HG02678 (cell line): ENCODE data around the gene MSRB3.
"Not testable (repeated sequence)": the region's sequence is repeated elsewhere in the genome, so short reads cannot be mapped to it uniquely, and the experiment has no call there.

Experiments
- ATAC-seq: cut with Tn5 transposase; IDR thresholded peaks from one replicate; pipeline ENCODE4 v1.9.1; 2021; ENCODE audit warnings: mild to moderate bottlenecking, moderate library complexity; ENCODE audit not compliant: unreplicated experiment

The MSRB3 gene

GRCh38 chr12:65446901-65447300 is 168.4 kb downstream of the MSRB3 start:
- no peak for ATAC-seq

- no peak for ATAC-seq
Observed at GRCh38 chr12:65449400-65449799, 170.9 kb downstream of the MSRB3 start.

GRCh38 chr12:65450625-65451024 is 172.1 kb downstream of the MSRB3 start:
- ATAC-seq = no peak

- no peak for ATAC-seq
Observed at GRCh38 chr12:65454115-65454787, 175.8 kb downstream of the MSRB3 start.

GRCh38 chr12:65457341-65457740 is 178.9 kb downstream of the MSRB3 start:
- ATAC-seq = not testable (repeated sequence)

DNA sequence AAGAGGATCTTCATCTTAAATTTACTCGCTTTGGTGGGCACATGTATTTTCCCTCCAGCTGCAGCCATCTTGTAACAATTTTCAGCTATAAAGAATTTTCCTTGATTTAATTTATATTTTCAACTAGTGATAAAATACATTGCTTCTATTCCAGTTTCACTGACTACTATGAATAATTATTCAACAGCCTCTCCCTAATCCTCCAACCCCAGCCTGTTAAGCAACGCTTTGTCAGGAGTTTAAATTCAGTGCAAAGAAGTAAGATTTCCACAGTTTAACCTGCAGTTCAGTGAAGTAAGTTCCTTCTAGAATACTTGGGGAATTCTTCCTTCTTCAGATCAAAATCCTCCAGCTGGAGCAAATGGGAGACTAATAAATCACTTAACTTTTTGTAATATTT is 180.2 kb downstream of the MSRB3 start:
- no peak for ATAC-seq

- no peak for ATAC-seq
Observed at GRCh38 chr12:65459545-65459944, 181.1 kb downstream of the MSRB3 start.

GRCh38 chr12:65460063-65460462 is 181.6 kb downstream of the MSRB3 start:
- no peak for ATAC-seq

DNA sequence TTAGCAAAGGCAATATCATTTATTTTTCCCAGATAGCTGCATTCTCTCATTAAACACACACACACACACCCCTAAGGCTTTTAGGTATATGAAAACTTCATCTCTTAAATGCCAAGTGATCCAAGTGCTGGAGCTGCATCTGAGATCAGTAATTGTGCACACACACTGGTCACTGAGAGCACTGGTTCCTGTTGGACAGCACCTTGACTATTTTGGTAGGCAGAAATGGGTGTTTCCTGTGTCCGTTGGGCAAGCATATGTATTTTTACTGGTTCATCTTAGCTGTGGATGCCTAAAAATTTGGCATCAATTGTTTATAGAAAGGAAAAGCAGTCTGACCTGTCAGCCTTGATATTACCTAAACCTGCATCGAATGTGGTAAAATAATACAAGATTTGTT is 182.5 kb downstream of the MSRB3 start:
- no peak for ATAC-seq

GRCh38 chr12:65462484-65462883 is 184.0 kb downstream of the MSRB3 start:
- no peak for ATAC-seq

- no peak for ATAC-seq
Observed at GRCh38 chr12:65463082-65463481, 184.6 kb downstream of the MSRB3 start.

DNA sequence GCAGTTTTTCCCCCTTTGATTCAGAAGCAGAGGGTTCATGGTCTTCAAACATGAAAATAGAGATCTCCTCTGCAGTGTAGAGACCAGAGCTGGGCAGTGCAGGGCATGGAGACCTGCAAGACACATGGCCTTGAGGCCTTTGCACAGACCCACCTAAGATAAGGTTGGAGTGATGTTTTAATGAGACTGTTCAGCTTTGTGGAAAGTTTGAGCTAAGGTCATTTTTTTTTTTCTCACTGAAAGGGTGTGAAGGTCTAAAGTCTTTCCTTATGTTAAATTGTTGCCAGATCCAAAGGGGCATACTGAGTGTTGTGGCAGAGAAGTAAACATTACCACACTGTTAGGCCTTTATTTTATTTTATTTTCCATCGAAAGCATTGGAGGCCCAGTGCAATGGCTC is 185.1 kb downstream of the MSRB3 start:
- no peak for ATAC-seq

DNA sequence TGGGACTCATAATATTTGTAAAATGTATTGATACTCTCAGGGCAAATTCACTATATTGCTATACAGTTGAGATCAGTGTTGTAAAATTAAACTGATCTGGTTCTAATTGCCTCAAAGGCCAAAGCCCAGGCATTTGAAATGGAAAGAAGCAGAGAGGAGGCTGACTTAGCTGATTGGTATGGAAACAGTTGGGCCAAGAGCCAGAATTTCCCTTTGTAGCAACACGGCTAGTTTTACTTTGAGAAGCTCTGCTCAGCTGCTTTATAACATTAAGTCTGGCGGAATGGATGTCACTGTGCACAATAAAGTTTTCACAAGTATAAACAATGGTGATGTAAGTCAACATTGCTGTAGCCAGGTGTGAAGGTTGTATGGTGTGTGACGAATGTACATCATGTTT is 186.4 kb downstream of the MSRB3 start:
- no peak for ATAC-seq

- ATAC-seq = no peak
Observed at GRCh38 chr12:65465766-65466547, 187.5 kb downstream of the MSRB3 start.

GRCh38 chr12:65466911-65467310 is 188.4 kb downstream of the MSRB3 start:
- no peak for ATAC-seq

DNA sequence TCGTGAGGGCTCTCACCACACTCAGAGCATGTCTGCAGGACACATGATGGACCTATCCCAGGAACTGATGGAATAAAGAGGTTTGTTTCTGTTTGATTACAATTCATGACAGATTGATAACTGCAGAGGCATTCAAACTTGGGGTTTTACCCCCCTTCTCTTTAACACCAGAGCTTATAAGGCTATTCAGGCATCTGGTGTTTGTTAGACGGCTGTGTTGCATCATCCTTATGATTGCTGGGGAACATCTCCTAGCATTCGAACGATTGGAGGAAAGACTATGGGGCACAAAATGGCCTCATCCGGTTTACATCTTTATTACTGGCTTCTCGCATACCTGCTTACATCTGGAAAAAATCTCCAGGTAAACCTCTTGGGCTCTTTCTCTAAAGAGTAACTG is 191.8 kb downstream of the MSRB3 start:
- no peak for ATAC-seq

DNA sequence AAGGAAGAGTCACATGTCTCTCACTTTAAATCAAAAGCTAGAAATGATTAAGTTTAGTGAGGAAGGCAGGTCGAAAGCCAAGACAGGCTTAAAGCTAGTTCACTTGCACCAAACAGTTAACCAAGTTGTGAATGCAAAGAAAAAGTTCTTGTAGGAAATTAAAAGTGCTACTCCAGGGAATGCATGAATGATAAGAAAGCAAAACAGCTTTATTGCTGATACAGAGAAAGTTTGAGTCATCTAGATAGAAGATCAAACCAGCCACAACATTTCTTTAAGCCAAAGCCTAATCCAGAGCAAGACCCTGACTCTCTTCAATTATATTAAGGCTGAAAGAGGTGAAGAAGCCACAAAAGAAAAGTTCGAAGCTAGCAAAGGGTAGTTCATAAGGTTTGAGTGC is 193.6 kb downstream of the MSRB3 start:
- ATAC-seq = no peak

DNA sequence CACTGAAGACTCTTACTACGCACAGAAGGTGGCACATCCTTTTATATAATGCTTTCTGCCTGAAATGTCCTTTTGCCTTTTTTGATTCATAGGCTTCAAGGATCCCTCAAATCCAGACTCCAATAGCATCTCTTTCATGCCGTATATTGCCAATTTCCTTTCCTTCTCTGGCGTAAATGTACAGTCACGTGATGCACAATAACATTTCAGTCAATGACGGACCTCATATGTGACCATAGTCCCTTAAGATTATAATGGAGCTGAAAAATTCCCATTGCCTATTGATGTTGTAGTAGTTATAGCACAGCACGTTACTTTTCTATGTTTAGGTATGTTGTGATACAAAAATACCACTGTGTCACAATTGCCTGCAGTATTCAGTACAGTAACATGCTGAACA is 196.3 kb downstream of the MSRB3 start:
- ATAC-seq = no peak

- no peak for ATAC-seq
Observed at GRCh38 chr12:65477721-65478120, 199.2 kb downstream of the MSRB3 start.

GRCh38 chr12:65483891-65484516 is 205.5 kb downstream of the MSRB3 start:
- ATAC-seq = not testable (repeated sequence)

DNA sequence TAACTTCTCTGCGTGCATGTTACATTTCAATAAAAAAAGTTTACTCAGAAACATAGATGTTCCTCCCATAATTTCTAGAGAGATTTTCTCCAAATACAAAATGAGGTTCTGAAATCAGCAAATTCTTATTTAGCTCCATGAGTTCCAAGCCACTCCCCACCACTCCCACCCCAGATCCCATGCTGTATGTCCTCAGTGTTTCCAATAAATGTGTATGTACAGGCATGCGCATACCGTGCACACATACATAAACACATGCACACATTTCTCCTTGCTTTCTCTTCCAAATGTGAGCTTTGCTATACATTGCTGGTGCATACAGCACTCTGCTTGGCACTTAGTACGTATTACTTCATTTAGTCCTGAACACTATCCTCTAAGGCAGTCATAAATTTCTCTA is 209.7 kb downstream of the MSRB3 start:
- ATAC-seq = no peak

- no peak for ATAC-seq
Observed at GRCh38 chr12:65490250-65490649, 211.8 kb downstream of the MSRB3 start.
